Hepatocyte (in vitro differentiated cells): ENCODE results near the gene RABGAP1L. TPM values are rescaled to one million over a fixed set of nuclear protein-coding genes. Genes with fewer than 3 reads are reported as not detected.

Experiments
- DNase-seq: peaks from one replicate; pipeline ENCODE4 v3.0.0-alpha.2; 2016; ENCODE audit warnings: low spot score
- H2AFZ ChIP-seq: fragments of 200-600 bp; sonication (generic); 2 replicates; pipeline ENCODE4 v1.6.0; 2016; ENCODE audit warnings: antibody characterized with exemption, mild to moderate bottlenecking
- H3K27ac ChIP-seq: fragments of 200-600 bp; sonication (generic); 2 replicates; pipeline ENCODE4 v1.5.1; 2016; ENCODE audit warnings: mild to moderate bottlenecking
- H3K27me3 ChIP-seq: fragments of 200-600 bp; sonication (generic); 2 replicates; pipeline ENCODE4 v1.6.1; 2016
- H3K36me3 ChIP-seq: fragments of 200-600 bp; sonication (generic); replicated peaks from 2 replicates; pipeline ENCODE4 v1.5.1; 2016; ENCODE audit warnings: low read depth; ENCODE audit not compliant: insufficient read depth
- H3K4me1 ChIP-seq: fragments of 200-600 bp; sonication (generic); 2 replicates; pipeline ENCODE4 v1.5.1; 2016; ENCODE audit warnings: mild to moderate bottlenecking, moderate library complexity; ENCODE audit not compliant: insufficient read depth
- H3K4me2 ChIP-seq: fragments of 200-600 bp; sonication (generic); 2 replicates; pipeline ENCODE4 v1.6.0; 2016
- H3K4me3 ChIP-seq: fragments of 200-600 bp; sonication (generic); 2 replicates; pipeline ENCODE4 v1.5.1; 2016; ENCODE audit warnings: mild to moderate bottlenecking
- H3K79me2 ChIP-seq: fragments of 200-600 bp; sonication (generic); 2 replicates; pipeline ENCODE4 v1.6.0; 2017; ENCODE audit warnings: mild to moderate bottlenecking
- H3K9me2 ChIP-seq: fragments of 200-600 bp; sonication (generic); replicated peaks from 2 replicates; pipeline ENCODE4 v1.6.0; 2017; ENCODE audit warnings: mild to moderate bottlenecking; ENCODE audit not compliant: insufficient read depth
- H3K9me3 ChIP-seq: fragments of 200-600 bp; sonication (generic); 2 replicates; pipeline ENCODE4 v1.5.1; 2016; ENCODE audit warnings: low read depth, mild to moderate bottlenecking
- H4K20me1 ChIP-seq: fragments of 200-600 bp; sonication (generic); 2 replicates; pipeline ENCODE4 v1.6.0; 2016; ENCODE audit warnings: mild to moderate bottlenecking; ENCODE audit not compliant: insufficient read depth, poor library complexity, severe bottlenecking
- EZH2 ChIP-seq: fragments of 200-600 bp; sonication (generic); IDR thresholded peaks from 2 replicates; pipeline ENCODE4 v1.6.1; 2016; ENCODE audit warnings: antibody characterized with exemption, mild to moderate bottlenecking, borderline replicate concordance
- EZH2phosphoT487 ChIP-seq: fragments of 200-600 bp; sonication (generic); IDR thresholded peaks from one replicate; pipeline ENCODE4 v1.6.1; 2018; ENCODE audit warnings: antibody characterized with exemption, mild to moderate bottlenecking, low read depth, moderate library complexity; ENCODE audit not compliant: unreplicated experiment, severe bottlenecking
- WGBS: methylation state at CpG from one replicate; pipeline ENCODE4 v1.1.6; 2016; ENCODE audit warnings: low lambda C conversion rate; ENCODE audit errors: missing lambda C conversion rate; 5-methylcytosine and 5-hydroxymethylcytosine counted together
- polyA plus RNA-seq: library from polyadenylated mRNA; unstranded; fragments of >200 nt; fragmentation: Nextera tagmentation; extraction: Ambion mirVana; gene quantifications from 2 replicates; pipeline ENCODE4 v1.2.1, GENCODE V29; 2016
- total RNA-seq: library from RNA; depleted of rRNA; stranded (reverse); fragments of >200 nt; gene quantifications from 2 replicates; pipeline ENCODE4 v1.2.3, GENCODE V29; 2014
- TF ChIP-seq, protein P1 (sequence below): fragments of 200-600 bp; sonication (generic); IDR thresholded peaks from 2 replicates; pipeline ENCODE4 v1.5.1; 2016; ENCODE audit warnings: antibody characterized with exemption, mild to moderate bottlenecking; ENCODE audit not compliant: poor library complexity

RABGAP1L gene
- total and polyA plus RNA-seq, 2 experiments from 2014 or later, result 15.0 to 41.8 TPM

DNA sequence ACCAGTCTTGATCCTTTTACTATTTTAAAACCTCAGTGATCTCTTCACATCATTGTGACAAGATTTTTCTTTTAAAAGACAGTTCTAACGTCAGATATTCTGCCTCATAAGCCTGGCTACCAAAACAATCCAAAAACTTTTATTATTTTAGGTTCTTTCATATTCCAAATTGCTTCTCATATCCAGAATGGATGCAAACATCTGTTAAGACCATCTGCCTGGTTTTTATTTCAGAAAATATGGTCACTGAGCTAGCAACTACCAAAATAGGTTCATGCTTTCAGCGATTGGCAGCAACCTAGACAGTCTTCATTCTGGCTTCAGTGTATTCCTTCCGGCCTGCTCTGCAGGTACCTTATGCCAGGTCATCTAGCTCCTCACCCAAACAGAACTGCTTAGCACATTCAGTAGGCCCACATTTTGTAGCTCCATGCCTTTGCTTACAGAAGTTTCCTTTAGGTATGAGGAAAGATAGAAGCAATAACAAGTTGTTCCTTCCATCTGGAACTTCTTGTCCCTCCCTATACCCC is 781.4 kb downstream of the RABGAP1L start:
- H3K27me3 ChIP-seq, result no peaks in the 10 kb centered on the region
- peaks cover 18% of the 10 kb centered on the region for H3K4me1 ChIP-seq
- no peaks in the 10 kb centered on the region for H3K79me2 ChIP-seq
- TF ChIP-seq EZH2phosphoT487, result no peak
- TF ChIP-seq, protein P1, sequence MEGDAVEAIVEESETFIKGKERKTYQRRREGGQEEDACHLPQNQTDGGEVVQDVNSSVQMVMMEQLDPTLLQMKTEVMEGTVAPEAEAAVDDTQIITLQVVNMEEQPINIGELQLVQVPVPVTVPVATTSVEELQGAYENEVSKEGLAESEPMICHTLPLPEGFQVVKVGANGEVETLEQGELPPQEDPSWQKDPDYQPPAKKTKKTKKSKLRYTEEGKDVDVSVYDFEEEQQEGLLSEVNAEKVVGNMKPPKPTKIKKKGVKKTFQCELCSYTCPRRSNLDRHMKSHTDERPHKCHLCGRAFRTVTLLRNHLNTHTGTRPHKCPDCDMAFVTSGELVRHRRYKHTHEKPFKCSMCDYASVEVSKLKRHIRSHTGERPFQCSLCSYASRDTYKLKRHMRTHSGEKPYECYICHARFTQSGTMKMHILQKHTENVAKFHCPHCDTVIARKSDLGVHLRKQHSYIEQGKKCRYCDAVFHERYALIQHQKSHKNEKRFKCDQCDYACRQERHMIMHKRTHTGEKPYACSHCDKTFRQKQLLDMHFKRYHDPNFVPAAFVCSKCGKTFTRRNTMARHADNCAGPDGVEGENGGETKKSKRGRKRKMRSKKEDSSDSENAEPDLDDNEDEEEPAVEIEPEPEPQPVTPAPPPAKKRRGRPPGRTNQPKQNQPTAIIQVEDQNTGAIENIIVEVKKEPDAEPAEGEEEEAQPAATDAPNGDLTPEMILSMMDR, result no peak
- TF ChIP-seq EZH2, result no peak
- H3K27ac ChIP-seq, result no peak overlapping the region
- no peak overlapping the region for H3K4me3 ChIP-seq
- no peaks in the 10 kb centered on the region for H3K36me3 ChIP-seq
- no peak overlapping the region for H3K4me2 ChIP-seq
- no peaks in the 10 kb centered on the region for H3K9me3 ChIP-seq
- H3K9me2 ChIP-seq, result no peaks in the 10 kb centered on the region
- DNase-seq, result no peak
- 92% methylated on average over 3 of the region's 3 CpGs for WGBS
- no peaks in the 10 kb centered on the region for H4K20me1 ChIP-seq
- no peak overlapping the region for H2AFZ ChIP-seq

DNA sequence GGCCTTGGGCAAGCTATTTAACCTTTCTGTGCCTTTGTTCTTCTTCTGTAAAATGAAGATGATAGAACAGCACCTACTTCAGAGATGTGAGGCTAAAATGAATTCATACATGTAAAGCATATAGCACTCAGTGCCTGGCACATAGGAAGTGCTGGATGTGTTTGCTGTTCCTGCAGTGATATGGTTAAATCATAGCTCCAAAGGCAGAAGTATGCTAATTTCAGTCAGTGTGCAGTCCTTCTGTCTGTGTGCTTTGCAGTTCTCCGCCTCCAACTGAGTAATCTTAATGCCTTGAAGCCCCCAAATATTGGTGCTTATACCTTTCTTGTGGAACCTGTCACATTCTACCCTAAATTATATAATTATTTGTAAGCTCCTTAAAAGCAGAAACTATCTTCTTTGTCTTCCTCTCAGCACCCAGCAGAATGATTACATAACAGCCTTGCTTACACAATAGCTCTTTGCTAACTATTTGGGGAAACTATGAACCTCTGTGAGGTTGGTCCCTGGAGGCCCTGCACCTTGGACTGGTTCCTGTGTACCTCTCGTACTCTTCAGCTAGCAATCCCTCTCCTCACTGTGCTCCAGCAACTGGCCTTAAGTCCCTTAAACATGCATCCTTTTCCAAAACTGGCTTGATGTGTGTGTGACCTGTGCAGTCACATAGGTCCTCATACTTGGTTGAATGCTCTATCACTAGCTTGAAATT is 783.4 kb downstream of the RABGAP1L start:
- WGBS, result 62% methylated on average over 2 of the region's 2 CpGs
- peak; percentile 27 for DNase-seq
- Histone ChIP-seq H3K9me3 (no peaks in the 10 kb centered on the region), H2AFZ (no peak overlapping the region), H3K4me3 (no peak overlapping the region), H4K20me1 (no peaks in the 10 kb centered on the region), H3K27me3 (no peaks in the 10 kb centered on the region), H3K36me3 (no peaks in the 10 kb centered on the region), H3K4me1 (peaks cover 27% of the 10 kb centered on the region), H3K27ac (no peak overlapping the region), H3K9me2 (no peaks in the 10 kb centered on the region), H3K4me2 (peak overlapping the region; percentile 18), H3K79me2 (no peaks in the 10 kb centered on the region)
- no peak for TF ChIP-seq EZH2
- no peak for TF ChIP-seq EZH2phosphoT487
- TF ChIP-seq, protein P1, result no peak

DNA sequence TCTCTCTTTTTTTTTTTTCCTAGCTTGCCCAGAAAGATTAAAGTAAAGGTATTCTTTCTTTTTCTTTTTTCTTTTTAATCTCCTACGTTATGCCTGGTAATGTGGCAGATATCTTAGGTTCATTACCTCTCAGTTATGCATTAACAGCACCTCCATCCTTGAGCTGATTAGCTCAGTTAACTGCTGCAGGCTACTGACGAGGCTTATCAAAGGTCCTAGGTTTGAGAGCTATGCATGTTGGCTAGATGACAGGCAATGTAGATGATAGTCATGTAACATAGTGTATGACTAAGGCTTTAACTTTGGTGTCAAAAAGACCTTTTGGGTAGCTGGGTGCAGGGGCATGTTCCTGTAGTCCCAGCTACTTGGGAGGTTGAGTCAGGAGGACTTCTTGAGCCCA is 786.7 kb downstream of the RABGAP1L start:
- peak; percentile 22 for DNase-seq
- Histone ChIP-seq H3K4me1 (peaks cover 27% of the 10 kb centered on the region), H4K20me1 (no peaks in the 10 kb centered on the region), H3K36me3 (no peaks in the 10 kb centered on the region), H3K79me2 (no peaks in the 10 kb centered on the region), H3K27ac (peak overlapping the region; percentile 77), H3K9me3 (no peaks in the 10 kb centered on the region), H3K27me3 (no peaks in the 10 kb centered on the region), H3K4me2 (peak overlapping the region; percentile 59), H3K4me3 (no peak overlapping the region), H2AFZ (no peak overlapping the region), H3K9me2 (no peaks in the 10 kb centered on the region)
- WGBS, result 44% methylated on average over 2 of the region's 2 CpGs
- TF ChIP-seq EZH2 (no peak), EZH2phosphoT487 (no peak)
- TF ChIP-seq, protein P1, result no peak
